H1 (cell line): ENCODE data around the gene FBXO41. TPM values are rescaled to one million over a fixed set of nuclear protein-coding genes. Genes with fewer than 3 reads are reported as not detected.

Source experiments
- CTCF ChIA-PET: fragments of 300-600 bp; sonication (Branson Sonifier 250); formaldehyde crosslinking; loops from one replicate; lab custom pipeline; 2021; ENCODE audit not compliant: partially characterized antibody; lab: Charles Lee
- POLR2A ChIA-PET: fragments of 300-600 bp; sonication (Branson Sonifier 250); formaldehyde crosslinking; loops from one replicate; lab custom pipeline; 2021; ENCODE audit warnings: inconsistent platforms; ENCODE audit not compliant: partially characterized antibody; lab: Charles Lee
- DNase-seq, 2 experiments: peaks; one replicate each; pipeline versions ENCODE4 v3.0.0 to v3.0.0-alpha.2; 2010 to 2022; ENCODE audit warnings: low spot score in 2 of 2, low read depth in 1 of 2, mixed read lengths in 1 of 2
- FAIRE-seq: peaks from 2 replicates; lab custom pipeline; 2011; peaks lifted over from hg19 to GRCh38; lab: Jason Lieb, UNC
- H2AFZ ChIP-seq: 2 replicates; pipeline ENCODE4 v1.8.1; 2012; ENCODE audit warnings: low read length, inconsistent platforms
- H2AK5ac ChIP-seq: 2 replicates; pipeline ENCODE4 v1.6.1; 2013; ENCODE audit warnings: low read depth, low read length
- H2BK120ac ChIP-seq: replicated peaks from 2 replicates; pipeline ENCODE3; 2013; ENCODE audit warnings: low read depth, low read length, inconsistent platforms
- H2BK12ac ChIP-seq: 2 replicates; pipeline ENCODE4 v1.6.1; 2013; ENCODE audit warnings: low read depth, low read length
- H2BK15ac ChIP-seq: 2 replicates; pipeline ENCODE4 v1.6.1; 2013; ENCODE audit warnings: low read length
- H2BK20ac ChIP-seq: 2 replicates; pipeline ENCODE4 v1.6.1; 2013; ENCODE audit warnings: low read length
- H2BK5ac ChIP-seq: 2 replicates; pipeline ENCODE4 v1.6.1; 2013; ENCODE audit warnings: low read depth, low read length
- H3K14ac ChIP-seq: 2 replicates; pipeline ENCODE4 v1.6.1; 2013; ENCODE audit warnings: inconsistent platforms; ENCODE audit not compliant: insufficient read length
- H3K18ac ChIP-seq: 2 replicates; pipeline ENCODE4 v1.6.1; 2013; ENCODE audit warnings: low read length; ENCODE audit errors: extremely low read depth
- H3K23ac ChIP-seq: 2 replicates; pipeline ENCODE4 v1.6.1; 2013; ENCODE audit warnings: inconsistent platforms; ENCODE audit not compliant: insufficient read length
- H3K23me2 ChIP-seq: 2 replicates; pipeline ENCODE4 v1.6.1; 2013; ENCODE audit warnings: low read depth, low read length
- H3K27ac ChIP-seq: 2 replicates; pipeline ENCODE4 v1.6.1; 2011; ENCODE audit warnings: low read depth, low read length, inconsistent platforms
- H3K27me3 ChIP-seq, 4 experiments: replicated peaks in 1 of 4; 1 replicate in 1 of 4; 2 replicates in 3 of 4; pipeline versions ENCODE4 v1.6.1 to v1.8.1; 2011 to 2013; ENCODE audit warnings: low read length in 3 of 4, mild to moderate bottlenecking in 3 of 4, inconsistent platforms in 2 of 4, mixed read lengths in 2 of 4, moderate library complexity in 1 of 4; ENCODE audit not compliant: control insufficient read depth in 3 of 4, insufficient read depth in 3 of 4; ENCODE audit errors: extremely low read depth in 1 of 4
- H3K36me3 ChIP-seq, 4 experiments: 2 replicates each; pipeline versions ENCODE4 v1.6.1 to v1.8.1; 2011 to 2013; ENCODE audit warnings: mild to moderate bottlenecking in 4 of 4, low read length in 3 of 4, moderate library complexity in 2 of 4, control low read depth in 1 of 4, inconsistent platforms in 1 of 4; ENCODE audit not compliant: insufficient read depth in 4 of 4, control insufficient read depth in 2 of 4
- H3K4ac ChIP-seq: replicated peaks from 2 replicates; pipeline ENCODE3; 2013; ENCODE audit warnings: low read length, low read depth, mixed read lengths, inconsistent platforms; ENCODE audit not compliant: insufficient read length
- H3K4me1 ChIP-seq, 4 experiments: replicated peaks in 1 of 4; 1 replicate in 1 of 4; 2 replicates in 3 of 4; pipeline versions ENCODE4 v1.6.1 to v1.8.1; 2011 to 2013; ENCODE audit warnings: low read length in 3 of 4, inconsistent platforms in 2 of 4, mixed read lengths in 1 of 4; ENCODE audit not compliant: insufficient read depth in 4 of 4, control insufficient read depth in 3 of 4
- H3K4me2 ChIP-seq, 2 experiments: 2 replicates each; pipeline versions ENCODE4 v1.6.1 to v1.8.1; 2011 to 2013; ENCODE audit warnings: low read depth in 2 of 2, low read length in 2 of 2, control low read depth in 1 of 2, inconsistent platforms in 1 of 2, mild to moderate bottlenecking in 1 of 2; ENCODE audit not compliant: insufficient read depth in 1 of 2
- H3K4me3 ChIP-seq, 4 experiments: fragments of 200-600, 300-600 bp in 1 of 4; sonication (generic), shearing (Covaris generic), sonication (Bioruptor Twin) in 1 of 4; 2 replicates each; pipeline versions ENCODE4 v1.5.1 to v1.8.1; 2011 to 2016; ENCODE audit warnings: low read length in 4 of 4, low read depth in 3 of 4, control low read depth in 2 of 4, inconsistent platforms in 2 of 4, mild to moderate bottlenecking in 2 of 4, mixed read lengths in 1 of 4, moderate library complexity in 1 of 4; ENCODE audit not compliant: insufficient read depth in 2 of 4; ENCODE audit errors: extremely low read depth in 1 of 4
- H3K56ac ChIP-seq: replicated peaks from 2 replicates; pipeline ENCODE3; 2013; ENCODE audit warnings: low read depth, mild to moderate bottlenecking, mixed read lengths, low read length, inconsistent platforms; ENCODE audit not compliant: insufficient read length
- H3K79me1 ChIP-seq: 2 replicates; pipeline ENCODE4 v1.6.1; 2013; ENCODE audit warnings: low read depth, low read length, control low read depth
- H3K79me2 ChIP-seq, 2 experiments: 2 replicates each; pipeline versions ENCODE4 v1.6.1 to v1.8.1; 2012 to 2013; ENCODE audit warnings: low read length in 2 of 2, mild to moderate bottlenecking in 2 of 2, inconsistent platforms in 1 of 2; ENCODE audit not compliant: insufficient read depth in 2 of 2, control insufficient read depth in 1 of 2
- H3K9ac ChIP-seq, 4 experiments: replicated peaks in 1 of 4; 1 replicate in 1 of 4; 2 replicates in 3 of 4; pipeline versions ENCODE4 v1.6.1 to v1.8.1; 2011 to 2013; ENCODE audit warnings: low read depth in 3 of 4, low read length in 3 of 4, control low read depth in 2 of 4, mild to moderate bottlenecking in 2 of 4, moderate library complexity in 2 of 4, inconsistent platforms in 1 of 4; ENCODE audit errors: extremely low read depth in 1 of 4
- H3K9me3 ChIP-seq, 2 experiments: 2 replicates each; pipeline versions ENCODE4 v1.6.1 to v1.8.1; 2012 to 2013; ENCODE audit warnings: mild to moderate bottlenecking in 2 of 2, moderate library complexity in 2 of 2, control low read depth in 1 of 2, inconsistent platforms in 1 of 2, low read depth in 1 of 2, low read length in 1 of 2, mixed read lengths in 1 of 2; ENCODE audit not compliant: insufficient read depth in 2 of 2
- H4K20me1 ChIP-seq, 2 experiments: replicated peaks in 1 of 2; 2 replicates each; pipeline versions ENCODE3 to v1.8.1; 2011 to 2013; ENCODE audit warnings: inconsistent platforms in 2 of 2, low read length in 2 of 2, mild to moderate bottlenecking in 1 of 2; ENCODE audit not compliant: insufficient read depth in 2 of 2, control insufficient read depth in 1 of 2
- H4K5ac ChIP-seq: 2 replicates; pipeline ENCODE4 v1.6.1; 2013; ENCODE audit warnings: low read length, low read depth, mixed read lengths, inconsistent platforms; ENCODE audit not compliant: insufficient read length
- H4K8ac ChIP-seq: 2 replicates; pipeline ENCODE4 v1.8.0; 2013; ENCODE audit warnings: mild to moderate bottlenecking, moderate library complexity, low read length, inconsistent platforms; ENCODE audit not compliant: insufficient read depth; ENCODE audit errors: extremely low read depth
- H4K91ac ChIP-seq: replicated peaks from 2 replicates; pipeline ENCODE3; 2013; ENCODE audit warnings: low read length, mixed read lengths, inconsistent platforms; ENCODE audit not compliant: insufficient read length
- CEBPB ChIP-seq: IDR thresholded peaks from 2 replicates; pipeline ENCODE4 v1.6.1; 2012; ENCODE audit warnings: low read depth, low read length
- CTBP2 ChIP-seq: IDR thresholded peaks from 2 replicates; pipeline ENCODE4 v1.7.0; 2011; ENCODE audit warnings: borderline replicate concordance, mild to moderate bottlenecking, moderate library complexity, mixed read lengths, low read length; ENCODE audit not compliant: insufficient read depth, insufficient read length
- EZH2 ChIP-seq: fragments of 200-600 bp; sonication (generic); IDR thresholded peaks from 2 replicates; pipeline ENCODE4 v1.7.1; 2012; ENCODE audit warnings: low read depth, mild to moderate bottlenecking, moderate library complexity, low read length, inconsistent platforms; ENCODE audit not compliant: severe bottlenecking
- FOSL1 ChIP-seq: IDR thresholded peaks from 2 replicates; pipeline ENCODE4 v1.6.1; 2011; ENCODE audit warnings: mild to moderate bottlenecking, low read depth, low read length, moderate library complexity; ENCODE audit not compliant: insufficient read depth
- GTF2F1 ChIP-seq: IDR thresholded peaks from 2 replicates; pipeline ENCODE4 v1.6.1; 2012; ENCODE audit warnings: low read depth, low read length, improper control_type of control experiment, borderline replicate concordance
- JUND ChIP-seq: IDR thresholded peaks from 2 replicates; pipeline ENCODE4 v1.6.1; 2011; ENCODE audit warnings: mild to moderate bottlenecking, improper control_type of control experiment, low read length
- NRF1 ChIP-seq: IDR thresholded peaks from 2 replicates; pipeline ENCODE4 v1.6.1; 2011; ENCODE audit warnings: mild to moderate bottlenecking, low read depth, low read length, improper control_type of control experiment
- SP4 ChIP-seq: IDR thresholded peaks from 2 replicates; pipeline ENCODE4 v1.6.1; 2012; ENCODE audit warnings: low read length, inconsistent platforms
- WGBS, 2 experiments: shearing (Covaris generic) in 1 of 2; methylation state at CpG; one replicate each; pipeline versions ENCODE4 v1.1.6 to v1.1.7; 2013 to 2015; ENCODE audit warnings: low lambda C conversion rate in 2 of 2, mixed read lengths in 2 of 2, inconsistent platforms in 1 of 2, low coverage in 1 of 2, missing lambda C conversion rate in 1 of 2; ENCODE audit not compliant: insufficient replicate concordance in 2 of 2, insufficient coverage in 1 of 2, insufficient read length in 1 of 2; ENCODE audit errors: extremely low coverage in 1 of 2, missing lambda C conversion rate in 1 of 2; 5-methylcytosine and 5-hydroxymethylcytosine counted together
- long read RNA-seq, 2 experiments: library from RNA in 1 of 2; library from capped mRNA in 1 of 2; stranded (forward); transcript quantifications; one replicate each; pipeline ENCODE4 v2.0.0, GENCODE V29; 2021; ENCODE audit warnings: inconsistent platforms in 1 of 2
- polyA minus RNA-seq, 3 experiments: library from RNA; depleted of rRNA, polyadenylated mRNA; stranded (reverse); fragments of >200 nt; gene quantifications; 1 replicate in 2 of 3; 2 replicates in 1 of 3; pipeline ENCODE4 v1.2.3, GENCODE V29; 2011
- polyA plus RNA-seq, 7 experiments: library from polyadenylated mRNA; depleted of rRNA in 3 of 7; stranded (reverse) in 5 of 7; unstranded in 2 of 7; fragments of >200 nt in 5 of 7; fragments of 200-250 nt in 2 of 7; gene quantifications; 1 replicate in 5 of 7; 2 replicates in 1 of 7; 4 replicates in 1 of 7; pipeline versions ENCODE4 v1.2.1 to v1.2.3, GENCODE V29; 2011 to 2013; ENCODE audit warnings: missing spikeins in 2 of 7, mixed read lengths in 2 of 7
- total RNA-seq: library from RNA; stranded (reverse); fragmentation: NEBNext Ultra II Directional; extraction: Animal tissue kit (Norgen Biotek cat#: 25700); gene quantifications from 2 replicates; pipeline ENCODE4 v1.2.1, GENCODE V29; 2021

The FBXO41 gene
- total RNA-seq (13.5 and 14.3 TPM in 2 replicates), polyA plus RNA-seq (2011; rRNA removed) (11.2 and 16.3 TPM in 2 replicates), polyA minus RNA-seq (2011; rRNA and poly(A)+ RNA removed) (9.5 and 11.5 TPM in 2 replicates)
- 14.8 TPM for polyA plus RNA-seq (2011; cell fraction: cytosol; rRNA removed)
- polyA plus RNA-seq (2011; cell fraction: nucleus; rRNA removed), result 64.1 TPM
- 10.8 to 13.2 TPM (median 12.2 TPM) in 4 replicates for polyA plus RNA-seq (2012, experiment 1 of 2)
- polyA plus RNA-seq (2012, experiment 2 of 2), result 7.5 TPM
- 9.2 TPM for polyA plus RNA-seq (2013, experiment 1 of 2)
- 7.3 TPM for polyA plus RNA-seq (2013, experiment 2 of 2)
- polyA minus RNA-seq (2011; cell fraction: cytosol; rRNA and poly(A)+ RNA removed), result 8.5 TPM
- polyA minus RNA-seq (2011; cell fraction: nucleus; rRNA and poly(A)+ RNA removed), result 17.1 TPM
- long read RNA-seq, experiment 1, partial matches to known transcripts, result 0 of 6 reads
- long read RNA-seq, experiment 1, other reads (novel, unspliced or antisense), result 6 of 6 reads
- long read RNA-seq, experiment 2, partial matches to known transcripts, result 0 of 1 reads
- long read RNA-seq, experiment 2, other reads (novel, unspliced or antisense), result 1 of 1 reads

GRCh38 chr2:73284296-73285158 lies at the start of gene FBXO41:
Gene FBXO41 (minus strand): TSS chr2:73284478. CDS start chr2:73269630, 14,848 bp downstream.
- Histone ChIP-seq H2BK5ac (peak within 1 kb of the TSS; percentile 94), H2BK15ac (peak within 1 kb of the TSS; percentile 25; the same call in 1 of the 2 replicates), H4K20me1 (peaks cover 2 to 18% of the 10 kb centered on the region in 2 experiments), H3K23ac (no peak within 1 kb of the TSS), H2BK20ac (peak within 1 kb of the TSS; percentile 61; the same call in 1 of the 2 replicates), H3K23me2 (peaks cover 17% of the 10 kb centered on the region), H3K4ac (peak within 1 kb of the TSS; percentile 81), H3K27ac (peak within 1 kb of the TSS; percentile 49; the same call in 1 of the 2 replicates), H2AFZ (0 out of 2 replicates have a peak within 1 kb of the TSS, but pooled peaks have one; percentile 4), H3K36me3 (peaks cover 0 to 7% (median 0%) of the 10 kb centered on the region in 4 experiments; a peak in 1 of 8 replicates), H3K14ac (no peak within 1 kb of the TSS), H3K79me1 (peaks cover 12% of the 10 kb centered on the region), H3K4me2 (peak within 1 kb of the TSS; percentile 91 to 95), H3K9me3 (no peaks in the 10 kb centered on the region), H2BK12ac (peak within 1 kb of the TSS; percentile 97), H3K4me3 (peak within 1 kb of the TSS; percentile 68 to 92 (median 76)), H3K18ac (peak within 1 kb of the TSS; percentile 95), H4K8ac (peak within 1 kb of the TSS; percentile 90), H3K56ac (peak within 1 kb of the TSS; percentile 22), H3K27me3 (peaks cover 0 to 20% (median 13%) of the 10 kb centered on the region in 4 experiments; a peak in 6 of 7 replicates), H2AK5ac (peak within 1 kb of the TSS; percentile 95; the same call in 1 of the 2 replicates), H2BK120ac (peak within 1 kb of the TSS; percentile 28), H4K5ac (peak within 1 kb of the TSS; percentile 68), H3K79me2 (peaks cover 0 to 27% of the 10 kb centered on the region in 2 experiments; a peak in 3 of 4 replicates), H4K91ac (peak within 1 kb of the TSS; percentile 75), H3K4me1 (peaks cover 5 to 17% (median 10%) of the 10 kb centered on the region in 4 experiments), H3K9ac (peak within 1 kb of the TSS; percentile 58 to 74 (median 72))
- 2% methylated on average over 38 of the region's 69 CpGs; no CpG with 5 or more reads in 1 of the 2 experiments for WGBS, 2 experiments
- CTCF ChIA-PET, result interaction anchor here (1.2 to 2.4 kb wide), 5 partner anchors 13 to 48 kb away, joined by 3 to 9 read pairs (median 7); no protein-coding TSS in a partner anchor
- POLR2A ChIA-PET, result interaction anchor here (0.8 to 1.4 kb wide), 9 partner anchors 8 to 72 kb away, joined by 3 to 7 read pairs (median 4); partner anchors contain the start of gene CCT7
- DNase-seq (peak; percentile 62 to 87), FAIRE-seq (no peak)
- no peak for TF ChIP-seq JUND
- no peak for TF ChIP-seq EZH2
- no peak for TF ChIP-seq CTBP2
- TF ChIP-seq GTF2F1, result no peak
- no peak for TF ChIP-seq FOSL1
- TF ChIP-seq NRF1, result no peak
- no peak for TF ChIP-seq SP4
- TF ChIP-seq CEBPB, result no peak
